HG02571 (cell line): Measurements from ENCODE around the gene IMPA2.
"Not testable (repeated sequence)": the region's sequence is repeated elsewhere in the genome, so short reads cannot be mapped to it uniquely, and the experiment has no call there.

ENCODE experiments used
- ATAC-seq: cut with Tn5 transposase; IDR thresholded peaks from one replicate; pipeline ENCODE4 v1.9.1; 2021; ENCODE audit warnings: mild to moderate bottlenecking, moderate library complexity; ENCODE audit not compliant: unreplicated experiment

Gene IMPA2

DNA sequence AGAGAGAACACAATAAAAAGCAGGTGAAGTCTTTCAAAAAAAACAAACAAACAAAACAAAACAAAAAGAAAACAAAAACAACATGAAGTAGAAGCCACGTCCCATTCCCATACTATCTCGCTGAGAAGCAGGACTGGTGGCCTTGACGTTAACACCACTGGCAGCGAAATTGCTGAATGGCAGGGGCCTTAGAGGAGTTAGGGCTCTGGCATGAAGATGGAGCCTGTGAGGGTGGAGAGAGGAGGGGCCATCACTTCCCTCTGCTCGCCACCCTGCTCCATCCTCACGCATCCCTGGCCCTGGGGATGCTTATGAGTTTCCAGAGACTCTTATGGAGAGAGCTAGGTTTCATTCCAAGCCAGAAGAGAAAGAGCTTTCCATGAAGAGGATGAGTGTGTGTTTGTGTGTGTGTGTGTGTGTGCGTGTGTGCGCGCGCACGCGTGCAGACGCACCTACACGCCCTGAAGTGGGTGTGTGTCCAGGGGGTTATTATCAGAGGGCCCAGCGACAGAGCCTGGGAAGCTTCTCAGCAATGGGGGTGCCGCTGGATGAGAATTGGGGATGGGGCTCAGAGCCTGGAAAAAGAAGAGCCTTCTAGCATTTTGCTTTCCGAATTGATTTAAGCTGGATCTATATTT lies 20.4 kb upstream of the IMPA2 start:
- no peak for ATAC-seq

- no peak for ATAC-seq
Observed at GRCh38 chr18:11962597-11962996, 18.7 kb upstream of the IMPA2 start.

DNA sequence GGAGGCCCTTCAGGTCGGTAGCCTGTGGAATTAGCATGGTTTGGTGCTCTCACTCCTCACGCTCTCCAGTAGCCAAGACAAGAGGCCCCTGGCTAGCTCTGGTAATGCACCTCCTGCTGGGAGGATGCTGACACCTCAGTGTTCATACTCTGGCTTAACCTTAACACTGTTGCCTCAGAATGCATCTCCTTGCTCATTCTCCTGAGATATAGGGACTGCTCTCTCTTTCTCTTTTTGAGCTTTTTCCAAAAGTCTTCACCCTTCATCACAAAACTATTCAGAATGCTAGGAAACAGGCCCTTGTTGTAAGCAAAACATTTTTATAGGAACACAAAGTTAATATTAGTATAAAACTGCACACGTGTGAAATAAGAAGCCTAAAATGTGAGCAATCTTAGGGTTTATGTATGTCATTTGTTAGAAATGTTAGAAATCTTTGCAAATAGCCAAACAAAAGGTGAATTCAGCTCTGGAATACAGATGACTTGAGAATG lies 17.3 kb upstream of the IMPA2 start:
- no peak for ATAC-seq

DNA sequence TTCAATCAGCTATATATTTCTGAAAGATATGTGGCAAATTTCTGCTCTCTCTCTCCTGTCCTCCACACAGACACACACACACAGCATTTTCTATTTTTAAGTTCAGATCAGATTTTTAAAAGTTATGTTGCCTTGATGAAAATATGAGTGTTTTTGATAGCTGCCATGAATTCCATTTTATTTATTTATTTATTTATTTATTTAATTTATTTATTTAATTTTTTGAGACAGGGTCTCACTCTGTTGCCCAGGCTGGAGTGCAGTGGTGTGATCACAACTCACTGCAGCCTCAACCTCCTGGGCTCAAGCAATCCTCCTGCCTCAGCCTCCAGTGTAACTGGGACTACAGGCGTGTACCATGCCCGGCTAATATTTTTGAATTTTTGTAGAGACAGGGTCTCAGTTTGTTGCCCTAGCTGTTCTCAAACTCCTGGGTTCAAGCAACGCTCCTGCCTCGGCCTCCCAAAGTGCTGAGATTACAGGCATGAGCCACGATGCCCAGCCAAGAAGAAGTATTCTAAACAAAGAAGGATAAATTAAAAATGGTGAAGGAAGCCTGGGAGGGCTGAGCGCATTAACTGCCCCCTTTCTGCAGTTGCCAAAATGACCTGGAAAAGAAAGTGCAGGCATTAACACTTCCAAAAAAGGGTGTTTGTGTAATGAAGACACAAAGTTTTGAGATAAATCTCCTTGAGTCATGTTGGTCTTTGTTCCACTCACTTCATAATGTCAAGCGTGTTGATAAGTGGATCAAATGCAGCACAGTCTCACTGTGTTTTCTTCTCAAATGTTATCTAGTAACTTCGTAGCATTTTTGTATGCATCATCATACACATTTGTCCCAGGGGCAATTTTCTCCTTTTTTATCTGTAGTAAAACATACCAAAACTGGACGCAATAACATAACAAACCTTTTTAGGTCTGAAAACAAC lies 11.1 kb upstream of the IMPA2 start:
- ATAC-seq = no peak

- not testable (repeated sequence) for ATAC-seq
Observed at GRCh38 chr18:11970836-11971226, 10.5 kb upstream of the IMPA2 start.

DNA sequence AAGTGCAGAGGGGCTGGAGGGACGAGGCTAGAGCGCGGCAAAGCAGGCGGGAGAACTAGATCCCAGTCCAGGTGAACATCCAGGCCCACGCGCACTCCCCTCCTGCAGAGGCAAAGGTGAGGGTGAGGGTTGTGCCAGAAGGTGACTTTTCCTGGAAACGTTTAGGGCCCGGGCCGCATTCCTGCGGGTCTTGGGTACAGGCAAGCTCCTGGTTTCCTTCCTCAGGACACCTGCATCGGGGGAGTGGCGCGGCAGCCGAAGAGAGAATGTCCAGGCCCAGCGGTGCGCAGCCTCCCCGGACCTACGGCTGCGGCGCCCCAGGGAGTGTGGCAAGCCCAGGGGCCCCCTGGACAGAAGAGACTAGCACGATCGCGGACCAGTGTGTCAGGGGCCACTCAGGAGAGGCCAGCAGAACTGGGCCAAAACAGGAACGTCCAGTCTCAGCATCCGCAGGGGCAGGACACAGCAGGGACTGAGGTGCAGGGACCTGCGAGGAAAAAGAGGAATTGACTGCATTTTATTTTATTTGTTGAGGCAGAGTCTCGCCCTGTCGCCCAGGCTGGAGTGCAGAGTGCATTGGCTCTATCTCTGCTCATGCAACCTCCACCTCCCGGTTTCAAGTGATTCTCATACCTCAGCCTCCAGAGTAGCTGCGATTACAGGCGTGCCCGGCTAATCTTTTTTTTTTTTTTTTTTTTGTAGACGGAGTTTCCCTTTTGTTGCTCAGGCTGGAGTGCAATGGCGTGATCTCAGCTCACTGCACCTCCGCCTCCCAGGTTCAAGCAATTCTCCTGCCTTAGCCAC lies 8.7 kb upstream of the IMPA2 start:
- no peak for ATAC-seq

GRCh38 chr18:11974741-11975325 lies 6.5 kb upstream of the IMPA2 start:
- no peak for ATAC-seq

- ATAC-seq = no peak
Observed at GRCh38 chr18:11975723-11976122, 5.6 kb upstream of the IMPA2 start.

- ATAC-seq = no peak
Observed at GRCh38 chr18:11976315-11977152, 4.8 kb upstream of the IMPA2 start.

- ATAC-seq = no peak
Observed at GRCh38 chr18:11977153-11977466, 4.2 kb upstream of the IMPA2 start.

DNA sequence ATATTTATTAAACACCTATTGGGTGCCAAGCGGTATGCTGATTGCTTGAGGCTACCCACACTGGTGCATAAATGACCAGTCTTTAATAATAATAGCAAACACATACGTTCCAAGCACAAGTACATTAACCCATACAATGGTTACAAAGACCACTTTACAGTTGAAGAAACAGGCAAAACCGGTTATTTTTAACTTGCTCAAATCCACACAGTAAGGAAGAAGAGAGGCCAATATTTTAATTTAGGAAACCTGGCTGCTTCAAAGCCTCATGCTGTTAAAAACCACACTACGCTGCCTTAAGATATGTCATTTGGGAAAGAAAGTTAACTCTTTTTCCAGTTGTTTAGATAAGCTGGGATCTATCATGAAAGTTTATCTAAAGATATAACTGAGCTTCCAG lies 2.4 kb upstream of the IMPA2 start:
- no peak for ATAC-seq

GRCh38 chr18:11980163-11980493 lies 1.2 kb upstream of the IMPA2 start:
- ATAC-seq = no peak

DNA sequence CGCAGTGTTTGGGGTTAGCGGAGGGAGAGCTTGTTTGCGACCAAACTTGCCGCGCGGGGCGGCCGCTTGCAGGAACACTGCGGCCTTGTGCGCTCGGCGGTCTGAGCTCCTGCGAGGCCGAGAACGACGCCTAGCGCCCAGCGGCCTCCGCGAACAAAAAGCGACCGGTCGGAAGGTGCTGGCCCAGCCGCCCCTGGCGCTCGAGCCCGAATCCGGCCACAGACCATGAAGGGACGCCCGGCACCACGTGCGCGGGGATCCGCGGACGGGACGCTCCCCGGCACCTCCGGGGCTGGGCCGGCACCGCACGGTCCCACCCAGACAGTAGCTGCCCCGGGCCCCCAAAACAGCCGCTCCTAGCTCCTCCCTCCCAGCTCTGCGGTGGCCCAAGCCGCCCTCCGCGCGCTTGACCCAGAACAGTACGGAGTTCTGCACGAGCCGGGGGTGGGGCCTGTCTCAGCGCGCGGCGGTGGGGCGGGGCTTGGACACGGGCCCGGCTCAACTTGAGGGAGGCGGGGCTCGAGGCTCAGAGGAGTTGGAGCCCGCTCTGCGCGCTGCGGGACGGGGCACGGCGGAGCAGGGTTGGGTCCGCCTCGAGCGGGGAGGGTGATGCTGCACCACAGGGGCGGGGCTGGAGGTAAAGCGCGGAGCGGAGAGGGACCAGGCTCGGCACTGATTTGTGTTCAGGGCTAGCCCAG lies 664 bp upstream of the IMPA2 start:
- peak; percentile 78 for ATAC-seq

GRCh38 chr18:11981543-11982366 lies 448 bp downstream of the IMPA2 start:
- peak; percentile 12 for ATAC-seq

DNA sequence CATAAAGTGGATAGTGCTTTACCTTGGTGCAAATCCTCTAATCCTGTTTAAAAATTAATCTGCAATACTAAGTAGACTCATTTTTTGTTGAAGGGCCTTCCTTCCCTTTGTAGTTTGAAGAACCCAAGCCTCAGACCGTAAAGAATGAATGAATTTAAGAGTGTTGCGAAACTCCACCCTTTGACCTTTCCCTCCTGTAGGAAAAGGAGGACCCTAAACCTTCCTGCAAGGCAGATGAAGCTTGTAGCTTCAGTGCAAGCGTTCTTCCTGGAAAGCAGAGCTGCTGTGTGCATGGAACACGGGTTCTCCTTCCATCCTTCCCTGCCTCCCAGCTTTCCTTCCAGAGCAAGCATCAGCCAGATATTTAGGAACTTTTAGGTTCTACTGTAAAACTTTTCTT lies 1.7 kb downstream of the IMPA2 start:
- ATAC-seq = no peak

GRCh38 chr18:11983592-11983991 lies 2.3 kb downstream of the IMPA2 start:
- ATAC-seq = no peak

- ATAC-seq = no peak
Observed at GRCh38 chr18:11984091-11984490, 2.8 kb downstream of the IMPA2 start.

DNA sequence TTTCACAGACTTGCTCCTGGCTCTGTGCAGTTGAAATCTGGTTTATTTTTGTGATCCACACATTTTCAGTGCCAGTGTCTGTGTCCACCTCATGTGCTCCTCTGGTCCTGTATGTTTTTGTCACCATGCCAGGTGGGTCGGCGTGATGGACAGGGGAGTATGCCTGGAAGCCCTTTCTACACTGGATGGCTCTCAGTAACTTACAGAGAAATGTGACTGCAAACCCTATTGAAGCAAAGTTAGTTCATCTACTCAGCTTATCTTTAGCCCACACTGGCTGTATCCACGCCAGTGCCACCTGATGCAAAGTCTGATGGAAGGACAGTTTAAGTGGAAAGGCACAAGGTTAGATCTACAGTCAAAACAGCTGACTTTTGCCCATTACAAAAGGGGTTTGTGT lies 4.3 kb downstream of the IMPA2 start:
- no peak for ATAC-seq

DNA sequence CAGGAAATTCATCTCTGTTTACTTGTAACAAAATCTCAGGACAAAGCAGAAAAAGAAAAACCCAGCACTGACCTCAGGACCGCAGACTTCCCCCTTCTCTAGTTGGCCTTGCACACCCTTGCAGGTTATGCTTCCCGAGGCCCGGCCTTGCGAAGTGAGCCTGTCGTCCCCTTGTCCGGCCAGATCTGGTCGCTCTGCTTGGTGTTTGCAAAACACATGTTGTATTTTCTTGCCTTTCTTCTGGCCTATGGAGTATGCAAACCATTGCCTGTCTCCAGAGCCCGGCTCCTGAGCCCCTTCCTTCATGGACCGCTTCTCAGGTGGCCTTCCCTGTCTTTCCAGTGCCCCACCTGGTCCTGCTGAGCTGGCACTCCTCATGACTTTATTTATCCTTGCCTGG lies 4.8 kb downstream of the IMPA2 start:
- ATAC-seq = no peak
